Psoas muscle (tissue), 8 donors: ENCODE measurements around the gene DYNLRB1. TPM values are rescaled to one million over a fixed set of nuclear protein-coding genes. Genes with fewer than 3 reads are reported as not detected.
A peak's percentile ranks its signal among the peaks of the same experiment; 100 is the strongest.
"Not testable (repeated sequence)": the region's sequence is repeated elsewhere in the genome, so short reads cannot be mapped to it uniquely, and the experiment has no call there.

Experiments used
- ATAC-seq, 4 donors: fragments of 200-7000 bp; cut with Tn5 transposase; one replicate each; pipeline ENCODE4 v1.9.1; 2020; ENCODE audit warnings: moderate library complexity in 3 of 4, mild to moderate bottlenecking in 2 of 4
- DNase-seq, 2 donors: peaks; one replicate each; pipeline ENCODE4 v3.0.0-alpha.2; 2020
- H3K27ac ChIP-seq: fragments of 200-600 bp; one replicate; pipeline ENCODE4 v1.8.0; 2022
- H3K27me3 ChIP-seq, 3 donors: fragments of 200-600 bp in 1 of 3; one replicate each; pipeline versions ENCODE4 v1.6.1 to v1.8.0; 2013 to 2022; ENCODE audit warnings: low read length in 2 of 3, mild to moderate bottlenecking in 2 of 3, moderate library complexity in 1 of 3; ENCODE audit not compliant: insufficient read depth in 3 of 3
- H3K36me3 ChIP-seq, 2 donors: fragments of 200-600 bp in 1 of 2; one replicate each; pipeline versions ENCODE4 v1.6.1 to v1.8.0; 2013 to 2022; ENCODE audit warnings: low read depth in 1 of 2, mild to moderate bottlenecking in 1 of 2, moderate library complexity in 1 of 2; ENCODE audit not compliant: insufficient read depth in 1 of 2
- H3K4me1 ChIP-seq: fragments of 200-600 bp; one replicate; pipeline ENCODE4 v1.8.0; 2022
- H3K4me3 ChIP-seq: fragments of 200-600 bp; one replicate; pipeline ENCODE4 v1.8.0; 2022; ENCODE audit warnings: mild to moderate bottlenecking
- H3K9me3 ChIP-seq: fragments of 200-600 bp; one replicate; pipeline ENCODE4 v1.8.0; 2022
- CTCF ChIP-seq: fragments of 200-600 bp; IDR thresholded peaks from one replicate; pipeline ENCODE4 v1.8.0; 2022; ENCODE audit warnings: antibody characterized with exemption
- WGBS, 3 donors: extraction: QIAGEN DNeasy Blood & Tissue Kit; methylation state at CpG; one replicate each; pipeline versions ENCODE4 v1.1.6 to v1.1.7; 2013; 5-methylcytosine and 5-hydroxymethylcytosine counted together
- intact Hi-C, 2 donors: fragments of 100-400 bp; cut with DNase I; formaldehyde crosslinking; loops; one replicate each; pipeline versions ENCODE4 v1.11.0 to v1.14.2; 2022
- polyA plus RNA-seq, 3 donors: library from polyadenylated mRNA; stranded (reverse); fragments of 200-250 nt; gene quantifications; one replicate each; pipeline ENCODE4 v1.2.3, GENCODE V29; 2013
- total RNA-seq, 4 donors: library from RNA; stranded (reverse); fragmentation: NEBNext Ultra II Directional in 2 of 4; extraction: Animal tissue kit (Norgen Biotek cat#: 25700) in 2 of 4; gene quantifications; one replicate each; pipeline versions ENCODE4 v1.2.1 to v1.2.4, GENCODE V29; 2021 to 2023
- donor health status: healthy with polysubstance abuse.
- donor health status: DM: no; HTN: no; CAD: no; lungs with moderate emphysema.
- donor health status: Bipolar disorder and iron deficiency.
- donor health status: healthy.
- donor health status: DM: yes; HTN: yes; CAD: no.
- donor health status: DM: no; HTN: no; CAD: no.
- donor health status: DM: no; HTN: no; CAD: no.
- donor health status: DM: yes; HTN: yes; CAD: no.

The DYNLRB1 gene
- total and polyA plus RNA-seq, 7 donors: 93.2 to 179 (median 119) TPM

DNA sequence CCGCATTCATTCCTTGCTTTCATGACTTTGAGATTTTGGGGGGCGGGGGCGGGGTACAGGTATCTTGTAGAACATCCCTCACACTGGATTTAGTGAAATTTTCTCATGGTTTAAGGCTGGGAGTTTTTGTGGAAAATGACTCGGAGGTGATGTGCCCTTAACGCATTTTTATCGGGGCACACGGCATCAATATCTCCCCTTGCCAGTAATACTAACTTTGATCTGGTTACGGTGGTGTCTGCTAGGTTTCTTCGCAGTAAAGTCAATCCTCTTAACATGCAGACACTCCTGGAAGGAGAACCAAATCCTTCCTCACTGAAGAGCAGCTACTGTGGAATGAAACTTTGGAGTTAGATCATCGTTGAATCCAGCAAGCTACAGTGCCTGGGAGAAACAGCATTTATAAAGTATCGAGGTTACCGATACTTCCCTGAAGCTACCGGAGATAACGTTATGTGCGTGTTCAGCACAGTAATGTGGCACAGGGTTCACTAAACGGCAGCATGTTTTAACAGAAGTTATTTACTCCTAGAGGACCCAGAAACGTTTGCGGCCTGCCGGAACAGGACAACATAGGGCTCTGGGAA is 1.2 kb upstream of the DYNLRB1 start:
- peaks cover 14% of the 10 kb centered on the region for H3K4me1 ChIP-seq
- intact Hi-C loops: no loop called here
- 38 to 41% (median 38%) methylated on average over 19 of the region's 19 CpGs for WGBS, 3 donors
- peaks cover 3 to 26% of the 10 kb centered on the region in 2 donors for H3K36me3 ChIP-seq
- ATAC-seq: no peak
- peak overlapping the region; percentile 91 for H3K4me3 ChIP-seq
- H3K27ac ChIP-seq: peak overlapping the region; percentile 96
- DNase-seq: no peak
- H3K9me3 ChIP-seq: no peaks in the 10 kb centered on the region
- TF ChIP-seq CTCF: no peak
- no peaks in the 10 kb centered on the region for H3K27me3 ChIP-seq

DNA sequence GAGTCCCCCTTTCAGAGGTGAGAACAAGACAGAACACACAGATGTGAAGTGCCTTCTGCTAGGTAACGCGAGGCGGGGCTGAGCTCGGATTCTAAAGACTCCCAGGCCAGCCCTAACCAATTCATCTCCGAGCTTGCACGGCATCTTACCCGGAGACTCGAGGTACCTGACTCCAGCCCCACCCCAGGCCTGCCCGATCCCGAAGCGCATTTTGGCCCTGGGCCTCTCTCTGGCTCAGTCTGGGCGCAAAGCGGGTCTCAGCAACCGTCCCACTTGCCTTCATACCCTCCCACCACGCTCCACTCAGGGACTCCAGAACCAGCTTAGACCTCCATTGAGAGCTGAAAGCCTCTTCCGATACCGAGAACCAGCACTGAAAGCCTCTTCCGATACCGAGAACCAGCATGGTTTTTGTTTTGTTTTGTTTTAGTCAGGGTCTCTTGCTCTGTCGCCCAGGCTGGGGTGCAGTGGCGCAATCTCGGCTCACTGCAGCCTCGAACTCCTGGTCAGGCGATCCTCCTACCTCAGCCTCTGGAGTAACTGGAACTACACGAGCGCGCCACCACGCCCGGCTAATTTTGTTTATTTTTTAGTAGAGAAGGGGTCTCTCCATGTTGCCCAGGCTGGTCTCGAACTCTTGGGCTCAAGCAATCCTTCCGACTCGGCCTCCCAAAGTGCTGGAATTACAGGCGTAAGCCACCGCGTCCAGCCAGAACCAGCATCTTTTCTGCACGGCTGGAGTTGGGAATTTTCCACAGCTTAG is 557 bp upstream of the DYNLRB1 start:
- ATAC-seq: peak; percentile 28 to 50 (median 32)
- H3K9me3 ChIP-seq: no peaks in the 10 kb centered on the region
- H3K27ac ChIP-seq: peak overlapping the region; percentile 96
- no peak for TF ChIP-seq CTCF
- H3K4me1 ChIP-seq: peaks cover 19% of the 10 kb centered on the region
- WGBS, 3 donors: 6 to 11% (median 8%) methylated on average over 36 of the region's 36 CpGs
- DNase-seq: peak; percentile 28 to 63
- peak overlapping the region; percentile 91 for H3K4me3 ChIP-seq
- intact Hi-C loops: loop anchor here in 1 of 2 donors (1.0 kb wide), 1 partner anchor 203 kb away; no protein-coding TSS in a partner anchor
- peaks cover 3 to 20% of the 10 kb centered on the region in 2 donors for H3K36me3 ChIP-seq
- H3K27me3 ChIP-seq: no peaks in the 10 kb centered on the region

DNA sequence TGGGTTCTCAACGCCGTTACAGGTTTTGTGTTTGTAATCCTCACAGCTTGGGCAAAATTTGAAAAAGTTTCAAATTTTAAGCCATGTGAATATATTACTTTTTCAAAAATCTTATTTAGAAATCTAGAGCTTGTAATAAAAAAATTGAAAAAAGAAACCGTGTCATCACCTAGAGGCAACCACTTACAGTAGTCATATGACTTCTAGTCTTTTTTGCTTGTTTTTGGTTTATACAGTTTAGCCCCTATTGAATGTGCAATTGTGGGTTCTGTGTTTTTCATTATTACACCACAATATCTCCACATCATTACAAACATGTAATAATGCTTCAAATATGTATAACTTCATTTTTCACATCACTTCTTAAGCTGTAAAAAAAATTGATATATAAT is 888 bp downstream of the DYNLRB1 start:
- H3K27ac ChIP-seq: peak overlapping the region; percentile 96
- peaks cover 0 to 7% of the 10 kb centered on the region in 2 donors for H3K36me3 ChIP-seq
- DNase-seq (no peak), ATAC-seq (no peak)
- H3K27me3 ChIP-seq: no peaks in the 10 kb centered on the region
- 0 to 2% (median 0%) methylated on average over 3 of the region's 3 CpGs for WGBS, 3 donors
- TF ChIP-seq CTCF: no peak
- intact Hi-C loops: no loop called here
- peaks cover 25% of the 10 kb centered on the region for H3K4me1 ChIP-seq
- peak overlapping the region; percentile 91 for H3K4me3 ChIP-seq
- H3K9me3 ChIP-seq: no peaks in the 10 kb centered on the region

DNA sequence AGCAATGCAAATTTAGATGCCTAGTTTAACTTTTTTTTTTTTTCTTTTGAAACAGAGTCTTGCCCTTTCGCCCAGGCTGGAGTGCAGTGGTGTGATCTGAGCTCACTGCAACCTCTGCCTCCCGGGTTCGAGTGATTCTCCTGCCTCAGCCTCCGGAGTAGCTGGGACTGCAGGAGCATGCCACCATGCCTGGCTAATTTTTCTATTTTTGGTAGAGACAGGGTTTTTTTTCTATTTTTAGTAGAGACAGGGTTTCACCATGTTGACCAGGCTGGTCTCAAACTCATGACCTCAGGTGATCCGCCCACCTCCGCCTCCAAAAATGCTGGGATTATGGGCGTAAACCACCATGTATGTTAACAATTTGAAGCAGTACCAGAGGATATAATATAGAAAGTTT is 2.6 kb downstream of the DYNLRB1 start:
- DNase-seq, H3K4me3 ChIP-seq, H3K27ac ChIP-seq, intact Hi-C loops, ATAC-seq, H3K9me3 ChIP-seq, H3K36me3 ChIP-seq, H3K27me3 ChIP-seq: not testable (repeated sequence)
- WGBS, 3 donors: 76 to 85% (median 81%) methylated on average over 7 of the region's 7 CpGs
- H3K4me1 ChIP-seq: peaks cover 39% of the 10 kb centered on the region

DNA sequence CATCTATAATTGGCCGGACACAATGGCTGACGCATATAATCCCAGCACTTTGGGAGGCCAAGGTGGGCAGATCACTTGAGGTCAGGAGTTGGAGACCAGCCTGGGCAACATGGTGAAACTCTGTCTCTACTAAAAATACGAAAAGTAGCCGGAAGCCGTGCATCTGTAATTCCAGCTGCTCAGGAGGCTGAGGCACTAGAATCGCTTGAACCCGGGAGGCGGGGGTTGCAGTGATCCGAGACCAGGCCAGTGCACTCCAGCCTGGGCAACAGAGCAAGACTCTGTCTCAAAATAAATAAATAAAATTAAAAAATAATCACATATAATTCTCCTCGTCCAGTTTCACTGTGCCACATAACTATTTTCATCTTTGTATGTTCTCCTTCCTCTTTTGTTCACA is 3.6 kb downstream of the DYNLRB1 start:
- intact Hi-C loops: loop anchor here (5.0 to 10.0 kb wide), 2 partner anchors 208 to 325 kb away; no protein-coding TSS in a partner anchor
- not testable (repeated sequence) for H3K27ac ChIP-seq, H3K36me3 ChIP-seq, H3K9me3 ChIP-seq, H3K4me3 ChIP-seq, DNase-seq, ATAC-seq, H3K27me3 ChIP-seq
- H3K4me1 ChIP-seq: peaks cover 48% of the 10 kb centered on the region
- 62 to 81% (median 67%) methylated on average over 10 of the region's 10 CpGs for WGBS, 3 donors
